HepG2 (cell line): ENCODE data around the gene ZNF79. TPM values are rescaled to one million over a fixed set of nuclear protein-coding genes. Genes with fewer than 3 reads are reported as not detected.

Experiments
- ARNTL ChIP-seq: sonication (generic); formaldehyde crosslinking; IDR thresholded peaks from 2 replicates; pipeline ENCODE4 v1.4.0; 2020; ENCODE audit warnings: mild to moderate bottlenecking, missing genetic modification reagents
- BATF2 ChIP-seq: sonication (generic); formaldehyde crosslinking; IDR thresholded peaks from 2 replicates; pipeline ENCODE4 v1.8.0; 2022; ENCODE audit warnings: mild to moderate bottlenecking, missing genetic modification reagents, moderate library complexity
- CENPX ChIP-seq: sonication (generic); formaldehyde crosslinking; IDR thresholded peaks from 2 replicates; pipeline ENCODE4 v1.9.0; 2021; ENCODE audit warnings: mild to moderate bottlenecking, missing genetic modification reagents, moderate library complexity
- DMTF1 ChIP-seq: sonication (generic); formaldehyde crosslinking; IDR thresholded peaks from 2 replicates; pipeline ENCODE4 v1.4.0; 2020; ENCODE audit warnings: mild to moderate bottlenecking, missing genetic modification reagents
- DZIP1 ChIP-seq: sonication (generic); formaldehyde crosslinking; IDR thresholded peaks from 2 replicates; pipeline ENCODE4 v1.5.0; 2020; ENCODE audit warnings: mild to moderate bottlenecking, missing genetic modification reagents
- EHMT2 ChIP-seq: fragments of 200-600 bp; sonication (generic); IDR thresholded peaks from 2 replicates; pipeline ENCODE4 v1.7.0; 2017; ENCODE audit warnings: antibody characterized with exemption, low read depth, low read length, borderline replicate concordance
- HOXA7 ChIP-seq: sonication (generic); formaldehyde crosslinking; IDR thresholded peaks from 2 replicates; pipeline ENCODE4 v1.8.1; 2022; ENCODE audit warnings: mild to moderate bottlenecking, missing genetic modification reagents, moderate library complexity
- MLLT10 ChIP-seq: sonication (generic); formaldehyde crosslinking; IDR thresholded peaks from 2 replicates; pipeline ENCODE4 v1.4.0; 2020; ENCODE audit warnings: missing genetic modification reagents
- RBM22 ChIP-seq: fragments of 200-400 bp; formaldehyde crosslinking; optimal IDR thresholded peaks from 2 replicates; pipeline ENCODE3; 2017; ENCODE audit warnings: mild to moderate bottlenecking, low read length, moderate library complexity
- SNAPC2 ChIP-seq: sonication (generic); formaldehyde crosslinking; IDR thresholded peaks from 2 replicates; pipeline ENCODE4 v1.8.1; 2022; ENCODE audit warnings: mild to moderate bottlenecking, missing genetic modification reagents
- SP1 ChIP-seq, 2 experiments: fragments of 450-650 bp in 1 of 2; sonication (generic) in 1 of 2; formaldehyde crosslinking in 1 of 2; IDR thresholded peaks; 2 replicates each; pipeline versions ENCODE4 v1.4.0 to v1.6.1; 2016 to 2020; ENCODE audit warnings: missing genetic modification reagents in 1 of 2
- TARDBP ChIP-seq: sonication (generic); formaldehyde crosslinking; IDR thresholded peaks from 2 replicates; pipeline ENCODE4 v1.8.0; 2022; ENCODE audit warnings: mild to moderate bottlenecking, missing genetic modification reagents
- THYN1 ChIP-seq: sonication (generic); formaldehyde crosslinking; IDR thresholded peaks from 2 replicates; pipeline ENCODE4 v1.8.1; 2023; ENCODE audit warnings: low read depth, mild to moderate bottlenecking, moderate library complexity, missing genetic modification reagents, borderline replicate concordance
- U2AF2 ChIP-seq: fragments of 200-400 bp; formaldehyde crosslinking; IDR thresholded peaks from 2 replicates; pipeline ENCODE4 v1.6.1; 2017; ENCODE audit warnings: low read depth, mild to moderate bottlenecking, low read length
- ZNF225 ChIP-seq: sonication (generic); formaldehyde crosslinking; IDR thresholded peaks from 2 replicates; pipeline ENCODE4 v1.4.0; 2020; ENCODE audit warnings: mild to moderate bottlenecking, missing genetic modification reagents
- ZNF331 ChIP-seq: sonication (generic); formaldehyde crosslinking; IDR thresholded peaks from 2 replicates; pipeline ENCODE4 v1.4.0; 2020; ENCODE audit warnings: missing genetic modification reagents
- ZNF382 ChIP-seq: sonication (generic); formaldehyde crosslinking; IDR thresholded peaks from 2 replicates; pipeline ENCODE4 v1.5.0; 2020; ENCODE audit warnings: missing genetic modification reagents, mild to moderate bottlenecking, borderline replicate concordance
- ZNF556 ChIP-seq: sonication (generic); formaldehyde crosslinking; IDR thresholded peaks from 2 replicates; pipeline ENCODE4 v1.4.0; 2020; ENCODE audit warnings: mild to moderate bottlenecking, missing genetic modification reagents, borderline replicate concordance
- ZNF589 ChIP-seq: sonication (generic); formaldehyde crosslinking; conservative IDR thresholded peaks from 2 replicates; pipeline ENCODE4 v1.8.0; 2022; ENCODE audit warnings: mild to moderate bottlenecking, moderate library complexity, missing genetic modification reagents
- ZNF747 ChIP-seq: sonication (generic); formaldehyde crosslinking; IDR thresholded peaks from 2 replicates; pipeline ENCODE4 v1.8.1; 2023; ENCODE audit warnings: missing genetic modification reagents, mild to moderate bottlenecking, borderline replicate concordance
- ZNF777 ChIP-seq: sonication (generic); formaldehyde crosslinking; IDR thresholded peaks from 2 replicates; pipeline ENCODE4 v1.4.0; 2020; ENCODE audit warnings: missing genetic modification reagents
- ZNF800 ChIP-seq: sonication (generic); formaldehyde crosslinking; IDR thresholded peaks from 2 replicates; pipeline ENCODE4 v1.4.0; 2020; ENCODE audit warnings: missing genetic modification reagents
- polyA plus RNA-seq, 8 experiments: library from polyadenylated mRNA; depleted of rRNA in 3 of 8; stranded (reverse) in 7 of 8; unstranded in 1 of 8; fragments of >200 nt; fragmentation: Illumina TruSeq in 4 of 8; extraction: Trizol in 4 of 8; gene quantifications; 2 replicates each; pipeline versions ENCODE4 v1.2.1 to v1.2.3, GENCODE V29; 2011 to 2016; ENCODE audit warnings: low read depth in 4 of 8, missing spikeins in 1 of 8, mixed read lengths in 1 of 8; ENCODE audit not compliant: insufficient read depth in 1 of 8
- total RNA-seq, 5 experiments: library from RNA; depleted of rRNA; stranded (reverse); fragments of >200 nt; fragmentation: Illumina TruSeq; extraction: Trizol; gene quantifications; 2 replicates each; pipeline ENCODE4 v1.2.3, GENCODE V29; 2016; ENCODE audit warnings: low read depth in 1 of 5

ZNF79 gene
- total and polyA plus RNA-seq, 2 of the 13 experiments (the other 11 are each of a cell fraction or from before 2014, with no cell fraction given): 3.7 to 8.1 TPM

GRCh38 chr9:127450830-127451607 lies 26.8 kb downstream of the ZNF79 start, which contains the start of the genes LRSAM1 and RPL12 (continued):
- TF ChIP-seq TARDBP (CRISPR knock-in tag) (peak; percentile 97), CENPX (no peak), DMTF1 (CRISPR knock-in tag) (0 out of 2 replicates have a peak, but pooled peaks have one; percentile 88), MLLT10 (CRISPR knock-in tag) (no peak), ZNF777 (CRISPR knock-in tag) (peak; percentile 38), ZNF225 (peak; percentile 65; the same call in 1 of the 2 replicates), DZIP1 (CRISPR knock-in tag) (no peak), BATF2 (0 out of 2 replicates have a peak, but pooled peaks have one; percentile 31), ZNF800 (CRISPR knock-in tag) (peak; percentile 55; the same call in 1 of the 2 replicates), THYN1 (no peak), SNAPC2 (CRISPR knock-in tag) (no peak), HOXA7 (CRISPR knock-in tag) (no peak), ARNTL (CRISPR knock-in tag) (peak; percentile 79), ZNF331 (peak; percentile 75), ZNF556 (peak; percentile 97), RBM22 (peak; percentile 40), ZNF382 (CRISPR knock-in tag) (no peak), EHMT2 (no peak), U2AF2 (0 out of 2 replicates have a peak, but pooled peaks have one; percentile 68), ZNF747 (CRISPR knock-in tag) (peak; percentile 80), ZNF589 (peak; percentile 52; the same call in 1 of the 2 replicates), SP1 (IDR thresholded peaks at IDR 0.05) (peak; percentile 84; the same call in 1 of the 2 replicates), SP1 (CRISPR knock-in tag; IDR thresholded peaks at IDR 0.05) (peak; percentile 76)
